CD4-positive, alpha-beta T cell treated with Interleukin-17A for 1 hour (primary cell): ENCODE measurements around the gene HNRNPA0.

Experiments
- DNase-seq: peaks from one replicate; pipeline ENCODE4 v3.0.0-alpha.2; 2020

HNRNPA0 gene

GRCh38 chr5:137753691-137754187, 424 bp downstream of the HNRNPA0 start:
- no peak for DNase-seq

GRCh38 chr5:137752905-137753690, 1.1 kb downstream of the HNRNPA0 start:
- DNase-seq, result peak; percentile 57

DNA sequence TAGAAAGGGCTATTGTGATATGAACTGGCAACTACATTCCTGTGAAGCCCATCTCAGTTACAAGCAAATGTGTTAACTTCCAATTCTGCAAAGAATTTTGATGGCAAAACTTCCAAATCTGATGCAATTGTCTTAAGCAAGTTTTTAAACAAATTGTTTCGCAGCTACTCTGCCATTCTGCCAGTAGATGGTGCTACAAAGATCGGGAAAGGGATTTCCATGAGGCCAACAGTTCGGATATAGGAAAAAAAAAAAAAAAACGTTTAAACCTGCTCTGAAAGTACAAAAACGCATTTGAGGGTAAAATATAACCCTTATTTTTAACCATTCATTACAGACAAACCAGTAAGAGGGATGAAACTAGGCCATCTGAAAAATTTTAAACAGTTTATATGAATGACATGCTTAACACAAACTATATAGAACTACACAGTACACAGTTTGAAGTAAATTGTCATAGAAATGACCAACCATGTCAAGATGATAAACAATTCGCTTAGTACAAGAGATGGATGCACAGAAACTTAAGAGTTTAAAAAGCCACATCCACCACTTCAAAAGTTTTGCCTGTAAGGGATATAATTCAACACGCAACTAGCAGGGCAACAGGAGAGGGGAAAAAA, 2.2 kb downstream of the HNRNPA0 start:
- DNase-seq, result peak; percentile 48

GRCh38 chr5:137750436-137750835, 3.7 kb downstream of the HNRNPA0 start:
- DNase-seq, result no peak

- no peak for DNase-seq
Measured at GRCh38 chr5:137747848-137748247, 6.3 kb downstream of the HNRNPA0 start.

GRCh38 chr5:137743031-137743640, 11.0 kb downstream of the HNRNPA0 start:
- DNase-seq, result peak; percentile 78

- DNase-seq, result no peak
Measured at GRCh38 chr5:137741718-137742117, 12.4 kb downstream of the HNRNPA0 start.

- DNase-seq, result no peak
Measured at GRCh38 chr5:137739737-137740136, 14.4 kb downstream of the HNRNPA0 start.

- no peak for DNase-seq
Measured at GRCh38 chr5:137738947-137739346, 15.2 kb downstream of the HNRNPA0 start.

DNA sequence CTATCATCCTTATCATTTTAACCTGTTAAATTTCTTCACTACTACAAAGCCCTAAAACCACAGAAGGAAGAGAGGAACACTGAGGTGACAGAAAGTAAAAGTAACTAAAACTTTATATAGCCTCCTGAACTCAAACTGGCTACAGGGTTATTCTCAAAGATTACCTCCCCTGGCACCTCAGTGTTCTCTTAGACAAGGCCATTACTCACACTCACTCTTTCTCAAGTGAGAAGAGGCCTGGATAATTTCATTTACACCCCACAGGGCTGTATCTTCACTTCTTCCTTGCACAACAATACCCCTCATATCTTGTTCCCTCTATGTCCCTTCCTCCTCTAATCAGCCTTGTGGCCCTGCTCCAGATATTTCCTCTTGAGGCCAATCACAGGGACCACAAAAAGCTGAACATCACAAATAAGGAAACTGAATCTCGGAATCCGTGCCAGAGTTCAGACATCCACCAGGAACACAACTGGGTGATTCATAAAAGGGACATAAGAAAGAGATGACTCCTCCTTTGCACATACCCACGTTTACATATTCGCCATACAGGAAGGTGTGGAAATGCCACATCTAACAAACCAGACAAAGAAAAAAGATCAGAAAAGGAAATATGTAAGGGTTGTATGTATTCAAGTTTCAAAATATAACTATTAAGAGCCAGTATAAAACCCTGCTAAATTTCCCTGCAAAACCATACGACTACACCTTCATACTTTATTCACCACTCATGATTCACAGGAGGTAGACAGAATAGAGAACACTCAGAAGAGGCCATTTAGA, 16.6 kb downstream of the HNRNPA0 start:
- peak; percentile 36 for DNase-seq

DNA sequence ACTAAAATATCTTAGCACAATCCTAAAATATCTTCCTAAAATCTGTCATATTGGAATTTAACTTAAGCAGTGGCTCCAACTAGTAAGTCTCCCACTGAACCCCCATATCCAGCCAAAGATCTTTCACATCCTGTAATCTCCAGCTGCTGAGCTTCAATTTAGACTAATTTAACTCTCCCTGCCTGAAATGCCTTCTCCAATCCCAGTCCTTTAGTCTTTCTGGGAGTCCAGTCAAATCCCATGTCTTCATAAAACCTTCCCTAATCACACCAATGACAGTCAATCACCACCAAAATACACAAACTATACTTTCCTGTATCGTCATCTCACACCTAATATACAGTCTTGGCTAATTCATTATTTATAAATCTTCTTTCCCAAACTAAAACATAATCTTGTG, 17.7 kb downstream of the HNRNPA0 start:
- DNase-seq, result no peak

GRCh38 chr5:137735555-137736284, 18.4 kb downstream of the HNRNPA0 start, which contains the start of gene KLHL3:
Gene KLHL3, minus strand, starts transcription at chr5:137736089. Its CDS starts 443 bp downstream, at chr5:137735646.
- peak; percentile 25 for DNase-seq

- no peak for DNase-seq
Measured at GRCh38 chr5:137734962-137735554, 19.1 kb downstream of the HNRNPA0 start.

DNA sequence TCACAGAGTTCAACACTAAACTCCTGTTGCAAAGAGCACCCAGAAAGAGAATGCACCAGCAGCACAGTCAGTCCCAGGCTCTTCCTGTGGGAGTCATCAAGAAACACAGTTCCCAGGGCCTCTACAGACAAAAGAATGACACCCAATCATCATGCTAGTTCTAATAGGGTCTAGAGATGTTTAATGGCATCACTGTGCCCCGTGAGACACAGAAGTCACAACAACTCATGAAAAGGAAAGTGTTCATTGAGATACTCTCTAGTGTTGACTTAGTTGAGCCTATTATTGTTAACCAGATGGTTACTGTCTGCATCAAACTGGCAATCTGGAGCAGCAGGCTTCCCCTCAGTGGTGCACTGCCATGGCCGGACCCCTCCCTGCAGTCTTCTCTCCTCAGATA, 19.8 kb downstream of the HNRNPA0 start:
- DNase-seq, result no peak

DNA sequence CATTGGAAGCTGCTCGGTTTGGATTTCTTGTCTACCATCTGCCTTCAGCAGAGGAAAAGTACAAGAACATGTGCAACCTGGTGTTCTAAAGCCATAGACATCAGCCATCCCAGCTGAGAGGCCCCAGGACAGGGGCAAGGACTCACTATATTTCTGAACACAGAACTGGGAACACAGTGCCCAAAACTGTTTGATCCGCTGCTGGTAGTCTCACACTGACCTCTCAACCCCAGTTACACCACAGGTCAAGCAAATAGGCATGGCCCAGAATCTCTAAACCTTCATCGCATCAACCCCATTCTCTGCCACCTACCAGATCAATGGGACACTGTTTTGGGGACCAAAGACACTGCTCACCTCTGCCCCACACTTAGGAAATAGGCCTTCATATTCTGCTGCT, 20.2 kb downstream of the HNRNPA0 start:
- DNase-seq, result no peak

DNA sequence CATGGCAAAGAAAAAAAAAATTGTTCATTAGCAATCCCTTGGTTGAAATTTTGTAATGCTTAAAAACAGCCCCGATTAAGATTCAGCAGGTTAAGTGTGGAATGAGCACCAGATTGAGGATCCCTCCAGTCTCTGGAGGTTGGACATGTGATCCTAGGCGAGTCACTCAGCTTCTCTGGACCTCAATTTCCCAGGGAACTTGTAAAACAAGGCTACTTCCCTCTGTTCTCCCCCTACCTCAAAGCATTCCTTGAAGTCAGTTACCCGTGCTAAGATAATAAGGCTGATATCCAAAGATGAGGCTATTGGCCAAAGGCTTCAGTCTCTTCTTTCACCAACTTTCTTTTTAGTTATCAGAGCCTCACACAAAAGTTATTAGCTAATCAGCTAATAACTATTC, 21.2 kb downstream of the HNRNPA0 start:
- no peak for DNase-seq

DNA sequence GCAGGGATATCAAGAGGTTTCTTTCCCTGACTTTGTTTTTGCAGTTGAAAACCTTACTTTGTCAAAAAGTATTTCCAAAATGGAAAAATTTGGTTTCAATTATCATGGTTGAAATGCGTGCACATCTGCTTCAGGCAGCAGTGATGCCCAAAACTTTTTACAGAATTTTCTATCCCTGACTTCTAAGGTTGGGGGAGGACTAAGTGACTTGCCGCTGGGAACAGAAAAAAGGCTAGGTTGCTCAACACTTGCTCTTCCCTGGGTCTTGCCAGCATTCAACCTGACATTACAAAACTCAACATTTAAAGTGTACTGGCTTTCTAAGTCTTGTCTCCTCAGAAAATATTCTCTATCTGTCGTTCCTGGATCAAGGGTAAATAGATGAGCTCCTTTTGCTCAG, 23.0 kb downstream of the HNRNPA0 start:
- DNase-seq, result no peak

GRCh38 chr5:137730336-137730735, 23.8 kb downstream of the HNRNPA0 start:
- no peak for DNase-seq

- DNase-seq, result no peak
Measured at GRCh38 chr5:137728048-137728447, 26.1 kb downstream of the HNRNPA0 start.

DNA sequence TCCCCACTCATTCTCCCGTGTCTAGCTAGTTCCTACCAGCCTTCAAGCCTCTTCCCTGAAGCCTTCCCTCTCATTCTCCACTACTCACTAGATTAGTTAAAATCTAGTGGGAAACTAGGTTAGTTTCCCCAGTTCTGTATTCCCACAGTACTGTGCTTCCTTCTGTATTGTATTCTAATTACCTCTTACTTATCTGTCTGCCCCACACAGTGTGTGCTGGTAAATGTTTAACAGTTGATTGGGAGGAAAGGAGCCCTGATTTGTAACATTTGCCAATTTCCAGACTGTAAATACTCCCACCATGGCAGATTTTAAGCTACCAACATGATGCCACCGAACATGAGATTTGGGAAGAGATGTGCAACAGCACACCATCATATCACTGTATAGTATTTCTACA, 26.5 kb downstream of the HNRNPA0 start:
- DNase-seq, result no peak

DNA sequence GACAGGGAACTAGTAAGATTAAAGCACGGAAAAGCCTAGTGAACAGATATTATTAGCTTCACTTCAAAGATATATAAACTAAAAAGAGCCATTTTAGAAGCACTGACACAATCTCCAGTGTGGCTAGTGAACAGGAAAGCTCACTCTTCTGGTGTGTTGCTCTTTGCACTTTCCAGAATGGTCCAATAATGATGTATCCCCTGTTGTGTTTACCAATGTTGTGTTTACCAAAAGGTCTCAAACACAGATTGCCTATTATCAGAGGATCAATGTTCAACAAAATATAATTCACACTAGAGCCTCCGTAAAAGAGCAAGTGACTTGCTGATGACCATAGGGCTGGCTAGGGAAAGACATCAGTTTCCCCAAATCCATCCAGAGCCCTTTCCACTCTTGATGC, 29.9 kb downstream of the HNRNPA0 start:
- DNase-seq, result no peak

GRCh38 chr5:137718611-137719010, 35.6 kb downstream of the HNRNPA0 start:
- DNase-seq, result no peak
